Activated T-cell treated with anti-CD3 and anti-CD28 coated beads for 24 hours (primary cell): Measurements from ENCODE around the gene BBS7.

Source experiments
- DNase-seq: peaks from one replicate; pipeline ENCODE4 v3.0.0-alpha.2; 2020; ENCODE audit warnings: low read depth

The BBS7 gene, protein sequence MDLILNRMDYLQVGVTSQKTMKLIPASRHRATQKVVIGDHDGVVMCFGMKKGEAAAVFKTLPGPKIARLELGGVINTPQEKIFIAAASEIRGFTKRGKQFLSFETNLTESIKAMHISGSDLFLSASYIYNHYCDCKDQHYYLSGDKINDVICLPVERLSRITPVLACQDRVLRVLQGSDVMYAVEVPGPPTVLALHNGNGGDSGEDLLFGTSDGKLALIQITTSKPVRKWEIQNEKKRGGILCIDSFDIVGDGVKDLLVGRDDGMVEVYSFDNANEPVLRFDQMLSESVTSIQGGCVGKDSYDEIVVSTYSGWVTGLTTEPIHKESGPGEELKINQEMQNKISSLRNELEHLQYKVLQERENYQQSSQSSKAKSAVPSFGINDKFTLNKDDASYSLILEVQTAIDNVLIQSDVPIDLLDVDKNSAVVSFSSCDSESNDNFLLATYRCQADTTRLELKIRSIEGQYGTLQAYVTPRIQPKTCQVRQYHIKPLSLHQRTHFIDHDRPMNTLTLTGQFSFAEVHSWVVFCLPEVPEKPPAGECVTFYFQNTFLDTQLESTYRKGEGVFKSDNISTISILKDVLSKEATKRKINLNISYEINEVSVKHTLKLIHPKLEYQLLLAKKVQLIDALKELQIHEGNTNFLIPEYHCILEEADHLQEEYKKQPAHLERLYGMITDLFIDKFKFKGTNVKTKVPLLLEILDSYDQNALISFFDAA

DNA sequence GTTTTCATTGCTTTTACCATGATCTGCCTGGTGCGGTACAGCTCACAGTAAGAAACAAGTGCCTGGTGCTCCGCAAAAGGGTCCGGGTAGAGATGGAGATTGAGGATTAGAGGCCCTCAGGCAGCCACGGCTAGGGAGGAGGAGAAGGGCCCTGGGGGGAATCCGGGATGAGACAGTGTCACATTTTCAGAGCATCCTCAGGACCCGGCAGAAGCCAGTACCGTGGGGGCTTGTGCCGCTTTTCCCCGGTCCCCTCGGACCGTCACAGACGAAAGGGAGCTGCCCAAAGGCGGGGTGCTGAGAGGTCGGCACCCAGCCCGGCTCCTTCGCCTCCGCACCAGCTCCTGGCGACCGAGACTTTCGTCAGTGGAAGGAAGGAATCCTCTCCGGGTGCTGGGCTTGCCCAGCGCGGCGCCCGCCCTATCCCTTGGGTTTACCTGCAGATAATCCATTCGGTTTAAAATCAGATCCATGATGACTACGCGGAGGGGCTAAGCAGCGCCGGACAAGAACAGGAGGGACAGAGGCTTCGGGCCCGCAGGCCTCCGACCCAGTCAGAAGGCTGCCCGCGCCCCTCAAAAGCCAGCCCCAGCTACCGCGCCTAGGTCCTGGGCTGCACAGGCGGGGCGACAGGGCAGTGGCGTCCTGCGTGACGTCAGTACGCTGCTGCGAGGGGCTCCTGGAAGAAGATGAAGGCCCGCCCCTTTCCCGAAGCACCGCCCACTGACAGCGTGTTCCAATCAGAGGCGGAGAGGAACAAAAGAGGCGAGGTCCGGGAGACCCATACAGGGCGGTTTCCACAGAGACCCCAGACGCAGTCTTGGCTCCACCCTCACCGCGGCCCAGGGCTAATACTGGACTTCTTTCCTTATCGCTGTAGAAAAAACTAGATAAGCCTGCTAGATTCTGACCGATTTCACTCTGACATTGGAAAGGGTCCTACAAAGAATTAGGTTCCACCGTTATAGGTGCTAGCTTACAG lies at the start of gene BBS7:
Gene BBS7 (minus strand): TSS at position 634 of the 982 bp plus-strand sequence. CDS start 161 bp downstream, at position 473.
- peak; percentile 98 for DNase-seq

DNA sequence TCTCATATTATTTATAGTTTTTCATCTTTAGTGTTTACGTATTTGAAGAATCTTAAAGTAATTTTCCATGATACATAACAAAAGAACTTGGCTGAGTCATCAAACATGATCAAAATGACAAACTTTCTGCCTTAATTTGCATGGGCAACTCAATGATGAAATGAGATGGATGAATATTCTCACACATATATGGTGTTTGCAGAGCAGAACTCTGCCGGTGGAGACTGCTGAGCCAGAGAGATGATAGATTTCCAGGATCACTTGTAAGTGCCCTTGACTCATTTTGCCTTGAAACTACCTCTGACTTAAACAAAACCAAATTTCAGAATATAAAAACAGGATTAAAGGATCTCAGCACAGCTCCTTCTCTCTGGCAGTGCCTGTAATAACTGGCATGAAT lies 43.4 kb upstream of the BBS7 start:
- no peak for DNase-seq

DNA sequence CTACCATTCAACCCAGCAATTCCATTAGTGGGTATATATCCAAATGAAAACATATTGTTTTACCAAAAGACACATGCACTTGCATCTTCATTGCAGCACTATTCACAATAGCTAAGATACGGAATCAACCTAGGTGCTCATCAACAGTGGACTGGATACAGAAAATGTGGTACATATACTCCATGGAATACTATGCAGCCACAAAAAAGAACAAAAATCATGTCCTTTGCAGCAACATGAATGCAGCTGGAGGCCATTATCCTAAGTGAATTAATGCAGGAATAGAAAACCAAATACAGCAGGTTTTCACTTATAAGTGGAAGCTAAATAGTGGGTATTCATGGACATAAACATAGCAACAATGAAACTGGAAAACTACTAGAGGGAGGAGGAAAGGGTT lies 38.1 kb upstream of the BBS7 start:
- DNase-seq: no peak

DNA sequence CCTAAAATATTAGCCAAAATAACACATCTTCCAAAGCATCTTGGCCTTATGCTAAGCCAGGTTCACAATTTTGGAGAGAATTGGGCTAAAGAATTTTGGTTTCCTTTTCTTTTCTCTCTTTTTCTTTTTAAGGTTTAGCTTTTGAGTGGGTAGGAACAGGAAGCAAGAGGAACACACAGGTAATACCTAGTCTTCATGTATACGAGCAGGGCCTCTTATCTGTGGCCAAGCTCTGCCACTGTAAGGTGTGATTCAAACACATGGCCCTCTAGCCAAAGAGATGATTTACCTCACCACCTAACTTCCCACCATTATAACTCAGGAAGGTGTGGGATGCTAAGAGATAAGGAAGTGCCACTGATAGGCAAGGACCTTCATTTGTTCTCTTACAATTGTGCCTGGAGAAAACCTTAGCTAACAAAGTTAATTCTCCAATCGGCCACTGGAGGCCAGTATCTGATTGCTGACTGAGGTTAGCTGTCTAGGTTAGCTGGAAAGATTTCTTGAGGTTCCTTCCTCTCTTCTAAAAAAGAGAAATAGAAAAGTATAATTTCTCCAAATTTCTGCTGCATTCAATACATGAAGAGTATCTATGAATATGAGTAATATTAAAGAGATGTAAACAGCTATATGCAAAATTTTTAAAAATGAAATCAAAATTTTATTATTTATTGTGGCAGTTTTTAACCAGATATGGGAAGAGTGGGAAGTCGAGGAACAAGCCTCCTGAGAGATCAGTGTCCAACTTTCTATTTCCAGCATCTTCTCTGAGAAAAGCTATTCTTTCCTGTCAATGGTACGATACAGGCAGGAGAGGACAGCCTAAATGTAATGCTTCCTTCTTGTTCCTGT lies 30.1 kb upstream of the BBS7 start:
- peak; percentile 38 for DNase-seq

DNA sequence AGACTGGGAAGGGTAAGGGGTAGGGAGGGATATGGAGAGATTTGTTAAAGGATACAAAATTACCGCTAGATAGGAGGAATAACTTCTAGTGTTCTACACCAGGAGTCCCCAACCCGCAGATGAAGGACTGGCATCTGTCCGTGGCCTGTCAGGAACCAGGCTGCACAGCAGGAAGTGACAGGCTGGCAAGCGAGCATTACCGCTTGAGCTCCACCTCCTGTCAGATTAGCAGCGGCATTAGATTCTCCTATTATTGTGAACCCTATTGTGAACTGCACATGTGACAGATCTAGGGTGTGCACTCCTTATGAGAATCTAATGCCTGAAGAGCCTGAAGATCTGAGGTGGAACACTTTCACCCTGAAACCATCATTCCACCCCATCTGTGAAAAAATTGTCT lies 27.9 kb upstream of the BBS7 start:
- no peak for DNase-seq

DNA sequence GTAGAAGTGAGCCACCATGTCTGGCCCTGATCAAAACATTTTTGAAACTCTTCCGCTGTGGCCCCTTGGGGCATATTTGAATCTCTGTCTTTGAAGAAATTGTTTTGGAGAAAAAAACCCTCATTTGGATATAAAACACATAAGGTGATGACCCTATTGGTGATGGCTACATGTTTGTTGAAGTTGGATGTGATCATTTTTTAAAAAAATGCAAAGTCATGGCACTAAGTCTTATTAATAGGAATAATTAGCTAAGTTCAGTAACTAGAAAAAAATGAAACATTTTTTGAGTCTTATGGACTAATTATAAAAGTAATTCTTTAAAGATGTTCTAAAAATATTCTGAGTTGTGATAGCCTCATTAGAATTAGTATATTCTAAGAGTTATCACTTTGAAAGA lies 17.9 kb upstream of the BBS7 start:
- DNase-seq: no peak

DNA sequence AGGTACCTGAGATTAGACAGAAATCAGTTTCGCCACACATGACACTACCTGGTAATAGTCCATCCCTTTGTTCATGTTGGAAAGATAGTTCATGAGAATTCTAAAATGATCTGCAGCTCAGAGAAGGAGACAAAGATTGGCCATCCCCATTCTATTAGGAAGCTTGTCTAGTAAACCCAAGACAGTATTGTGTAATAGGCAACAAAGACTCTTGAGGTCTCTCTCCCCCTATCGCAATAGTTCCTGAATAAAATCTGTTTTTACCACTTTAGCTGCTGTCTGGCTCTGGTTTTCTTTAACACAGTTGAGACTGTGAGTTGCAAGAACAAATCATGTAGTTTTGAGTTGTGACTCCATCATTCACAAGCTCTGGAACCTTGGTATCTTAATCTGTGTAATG lies 14.8 kb upstream of the BBS7 start:
- no peak for DNase-seq

DNA sequence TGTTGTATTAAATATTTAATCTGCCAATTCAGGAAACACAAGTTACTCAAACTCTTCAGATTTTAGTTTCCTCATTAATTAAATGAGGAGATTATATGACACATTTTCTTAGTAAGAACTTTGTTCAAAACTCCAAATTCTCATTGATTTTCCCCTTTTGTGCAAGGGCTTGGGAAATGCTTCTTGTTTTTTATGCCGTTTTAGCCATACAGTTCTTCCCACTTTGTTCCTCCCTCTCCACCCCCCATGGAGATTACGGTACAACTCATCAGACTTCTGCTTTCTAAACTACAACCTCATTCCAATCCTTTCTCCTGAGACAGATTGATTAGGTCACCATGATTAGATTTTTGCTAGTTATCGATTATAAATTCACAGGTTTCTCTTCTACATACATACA lies 10.9 kb upstream of the BBS7 start:
- DNase-seq: no peak

DNA sequence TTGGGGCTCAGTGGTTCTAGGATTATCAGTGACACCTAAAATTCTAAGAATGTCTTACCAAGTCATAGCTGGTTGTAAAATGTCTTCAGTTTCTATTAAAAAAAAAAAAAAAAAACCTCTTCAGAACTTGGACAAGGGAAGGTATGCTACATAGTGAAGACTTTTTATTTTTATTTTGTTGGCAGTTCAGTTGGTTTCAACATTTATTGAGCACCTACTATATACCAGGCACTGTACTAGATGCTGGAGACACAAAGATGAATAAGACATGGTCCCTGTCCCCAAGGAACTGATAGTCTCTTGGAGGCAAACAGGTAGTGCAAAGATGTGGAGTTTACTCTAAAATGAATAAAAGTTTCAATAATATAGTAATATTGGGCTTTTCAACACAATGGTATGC lies 8.9 kb upstream of the BBS7 start:
- DNase-seq: no peak

DNA sequence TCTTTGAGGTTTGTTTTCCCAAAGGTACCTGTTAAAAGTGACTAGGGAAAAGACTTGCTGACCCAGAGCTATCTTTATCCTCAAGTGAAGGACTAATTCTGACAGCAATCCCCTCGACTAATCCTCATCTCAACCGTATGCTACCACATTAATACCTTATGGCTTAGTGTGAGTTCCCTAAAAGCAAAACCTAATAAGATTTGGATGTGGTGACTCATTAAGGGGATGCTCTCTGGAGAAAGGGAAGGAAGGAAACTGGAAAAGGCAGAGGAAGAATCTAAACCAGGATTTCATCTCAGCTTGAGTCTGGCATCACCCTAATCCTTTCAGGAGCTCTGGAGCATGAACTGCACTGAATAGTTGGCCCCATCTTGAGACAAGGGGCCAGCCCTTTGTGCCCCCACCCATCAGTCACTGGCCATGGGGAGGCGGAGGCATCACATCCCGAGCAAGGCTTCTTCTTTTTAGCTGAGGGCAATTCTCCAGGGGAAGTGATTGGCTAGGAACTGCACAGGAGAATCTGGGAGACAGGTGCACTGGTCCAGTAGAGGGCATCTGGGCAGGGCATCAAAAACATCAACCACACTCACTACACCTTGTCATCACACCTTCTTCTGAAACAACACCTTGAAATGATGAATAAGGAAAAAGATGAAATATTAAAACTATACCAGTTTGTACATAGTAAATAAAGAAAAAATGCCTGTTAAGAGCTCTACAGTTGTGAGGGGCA lies 6.9 kb upstream of the BBS7 start:
- no peak for DNase-seq

DNA sequence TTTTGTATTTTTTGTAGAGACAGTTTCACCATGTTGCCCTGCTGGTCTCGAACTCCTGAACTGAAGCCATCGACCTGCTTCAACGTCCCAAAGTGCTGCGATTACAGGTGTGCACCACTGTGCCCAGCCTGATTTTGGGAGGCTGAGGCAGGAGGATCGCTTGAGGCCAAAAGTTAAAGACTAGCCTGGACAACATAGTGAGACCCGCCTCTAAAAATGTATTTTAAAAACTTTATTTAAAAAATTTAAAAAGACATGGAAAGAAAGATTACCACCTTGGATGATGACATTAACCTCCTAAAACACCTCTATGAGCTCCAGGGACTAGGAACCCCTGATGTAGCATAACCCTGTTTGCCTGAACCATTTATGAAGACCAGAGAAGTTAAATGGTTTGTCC lies 5.8 kb upstream of the BBS7 start:
- no peak for DNase-seq

DNA sequence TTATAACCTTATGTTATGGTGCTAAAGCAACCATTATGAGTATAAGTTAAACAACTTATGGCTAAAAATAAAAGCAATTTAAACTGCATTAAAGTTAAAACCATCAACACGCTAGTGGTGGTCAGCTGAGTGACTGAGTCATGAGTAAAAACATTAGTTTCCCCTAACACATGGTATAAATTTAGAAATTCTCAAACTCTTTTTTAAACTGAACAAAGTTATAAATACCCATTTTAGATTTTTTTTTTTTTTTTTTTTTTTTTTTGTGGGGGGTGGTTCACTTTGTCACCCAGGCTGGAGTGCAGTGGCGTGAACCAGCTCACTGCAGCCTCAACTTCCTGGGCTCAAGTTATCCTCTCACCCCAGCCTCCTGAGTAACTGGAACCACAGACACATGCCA lies 5.4 kb upstream of the BBS7 start:
- no peak for DNase-seq

DNA sequence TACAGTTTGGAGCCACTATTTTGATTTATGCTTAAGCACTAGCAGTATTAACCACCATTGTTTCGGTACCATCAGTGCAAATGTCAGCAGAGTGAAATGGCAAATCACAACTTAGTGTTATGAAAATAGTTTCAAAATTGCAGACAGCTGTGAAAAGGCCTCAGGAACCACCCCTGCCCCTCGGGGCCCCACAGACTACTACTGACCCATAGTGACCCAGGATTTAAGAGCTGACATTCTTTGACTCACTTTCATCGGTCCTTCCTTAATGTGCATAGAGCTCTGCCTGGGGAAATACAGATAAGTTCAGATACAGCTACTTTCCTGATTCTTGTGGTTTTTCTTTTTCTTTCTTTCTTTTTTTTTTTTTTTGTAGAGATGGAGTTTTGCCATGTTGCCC lies 3.3 kb upstream of the BBS7 start:
- DNase-seq: no peak

DNA sequence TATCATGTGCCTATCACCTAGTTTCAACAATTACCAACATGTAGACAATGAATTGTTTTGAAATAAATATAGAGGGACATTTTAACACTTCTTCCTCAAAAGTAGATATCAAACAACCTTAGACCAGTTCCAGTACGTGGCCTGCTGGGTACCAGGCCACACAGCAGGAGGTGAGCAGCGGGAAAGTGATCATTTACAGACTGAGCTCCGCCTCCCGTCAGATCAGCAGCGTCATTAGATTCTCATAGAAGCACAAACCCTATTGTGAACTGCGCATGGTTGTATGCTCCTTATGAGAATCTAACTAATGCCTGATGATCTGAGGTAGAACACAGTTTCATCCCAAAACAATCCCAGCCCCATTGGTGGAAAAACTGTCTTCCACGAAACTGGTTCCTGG lies 6.5 kb downstream of the BBS7 start:
- DNase-seq: no peak

DNA sequence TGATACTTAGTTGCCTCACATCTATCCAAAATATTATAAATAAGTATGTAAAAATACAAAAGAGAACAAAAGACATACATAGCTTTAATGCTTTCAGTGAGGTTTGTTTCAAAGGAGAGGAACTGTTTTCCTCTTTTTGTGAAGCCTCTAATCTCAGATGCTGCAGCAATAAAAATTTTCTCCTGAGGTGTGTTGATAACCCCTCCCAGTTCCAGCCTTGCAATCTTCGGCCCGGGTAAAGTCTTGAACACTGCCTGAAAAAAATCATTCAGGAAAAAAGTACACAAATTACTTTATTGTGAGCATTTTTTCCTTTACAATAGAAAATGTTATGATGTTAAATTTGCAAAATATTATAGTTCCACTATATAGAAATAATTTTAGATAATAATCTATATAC lies 8.8 kb downstream of the BBS7 start:
- DNase-seq: no peak

DNA sequence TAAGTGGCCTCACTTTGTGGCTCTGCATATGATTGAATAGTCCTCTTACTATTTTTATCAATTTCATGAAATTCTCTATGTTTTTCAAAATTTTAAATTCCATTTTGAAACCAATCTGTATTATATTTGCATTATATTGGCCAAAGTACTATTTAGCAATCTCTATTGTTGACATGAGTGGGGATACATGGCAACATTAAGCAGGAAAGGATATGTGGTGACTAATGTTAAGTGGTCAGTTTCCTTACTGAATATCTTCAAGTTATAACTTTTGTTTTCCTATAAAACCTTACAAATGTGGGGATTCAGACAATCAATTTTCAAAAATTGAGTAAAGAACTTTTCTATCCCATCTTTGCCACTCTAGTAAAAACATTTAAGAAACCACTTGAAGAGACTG lies 10.2 kb downstream of the BBS7 start:
- DNase-seq: no peak

DNA sequence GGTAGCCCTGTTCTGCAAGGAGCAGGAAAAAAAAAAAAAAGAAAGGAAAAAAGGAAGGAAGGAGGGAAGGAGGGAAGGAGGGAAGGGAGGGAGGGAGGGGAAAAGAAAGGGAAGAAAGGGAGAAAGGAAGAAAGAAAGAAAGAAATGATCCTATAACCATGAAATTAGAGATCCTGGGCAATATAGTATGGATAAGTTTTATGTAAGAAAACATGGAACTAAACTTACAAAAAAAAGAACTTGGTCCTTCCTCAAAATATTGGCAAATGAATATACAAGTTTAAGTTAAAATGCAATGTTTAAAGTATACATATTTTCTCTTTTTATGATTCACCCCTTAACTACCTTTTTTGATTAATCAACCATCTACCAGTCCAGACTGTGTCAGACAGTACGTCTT lies 18.9 kb downstream of the BBS7 start:
- no peak for DNase-seq

DNA sequence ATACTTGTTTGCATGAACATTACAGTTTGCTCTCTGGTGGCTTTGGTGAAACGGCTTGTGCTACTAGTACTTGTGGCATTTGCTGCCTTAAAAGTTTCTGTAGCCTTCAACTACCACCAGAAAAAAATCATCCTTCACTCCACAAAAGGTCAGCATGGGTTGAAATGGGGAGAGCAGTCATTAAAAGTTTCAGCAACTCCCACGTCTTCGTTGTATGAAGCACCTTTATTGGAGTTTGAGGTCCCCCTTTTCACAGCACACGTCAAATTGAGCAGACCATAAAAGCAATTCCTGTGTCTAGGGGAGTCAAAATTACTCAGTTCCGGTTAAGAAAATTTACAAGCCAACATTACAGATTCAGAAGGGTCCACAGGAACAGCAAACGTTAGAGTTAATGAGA lies 23.6 kb downstream of the BBS7 start:
- no peak for DNase-seq

DNA sequence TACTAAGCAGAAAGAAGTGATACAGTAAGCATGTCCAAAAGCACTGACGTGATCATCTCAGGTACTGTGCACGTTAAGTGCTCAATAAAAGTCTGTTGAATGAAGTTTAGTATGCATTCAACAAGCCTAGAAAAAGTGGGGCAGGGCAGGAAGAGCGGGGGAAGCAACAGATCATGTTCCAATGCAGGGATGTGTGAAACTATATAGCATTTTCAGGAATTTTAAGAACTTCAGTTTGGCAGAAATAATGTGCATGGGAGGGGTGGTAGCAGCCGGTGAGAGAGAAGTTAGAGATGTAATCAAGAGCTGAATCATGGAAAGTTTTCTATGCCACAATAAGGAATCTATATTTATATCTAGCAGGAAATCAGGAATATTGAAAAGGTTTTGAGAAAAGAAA lies 27.4 kb downstream of the BBS7 start:
- no peak for DNase-seq

DNA sequence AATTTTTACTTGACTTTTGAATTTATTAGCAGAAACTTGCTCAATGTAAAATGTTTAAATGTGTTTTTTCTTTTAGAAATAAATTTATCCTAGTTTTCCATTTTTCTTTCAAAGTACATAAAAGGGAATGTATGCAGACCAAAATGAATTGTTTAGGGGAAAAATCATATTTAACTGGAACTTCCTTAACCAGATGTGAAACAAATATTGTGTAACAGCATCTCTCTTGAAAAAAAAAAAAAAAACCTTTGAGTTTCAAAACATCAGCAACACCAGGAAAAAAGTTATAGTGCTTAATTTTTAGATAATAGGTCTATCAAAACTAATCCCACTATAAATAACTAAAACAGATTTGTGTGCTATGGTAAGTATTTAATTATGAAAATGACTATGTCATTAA lies 32.1 kb downstream of the BBS7 start:
- DNase-seq: no peak

DNA sequence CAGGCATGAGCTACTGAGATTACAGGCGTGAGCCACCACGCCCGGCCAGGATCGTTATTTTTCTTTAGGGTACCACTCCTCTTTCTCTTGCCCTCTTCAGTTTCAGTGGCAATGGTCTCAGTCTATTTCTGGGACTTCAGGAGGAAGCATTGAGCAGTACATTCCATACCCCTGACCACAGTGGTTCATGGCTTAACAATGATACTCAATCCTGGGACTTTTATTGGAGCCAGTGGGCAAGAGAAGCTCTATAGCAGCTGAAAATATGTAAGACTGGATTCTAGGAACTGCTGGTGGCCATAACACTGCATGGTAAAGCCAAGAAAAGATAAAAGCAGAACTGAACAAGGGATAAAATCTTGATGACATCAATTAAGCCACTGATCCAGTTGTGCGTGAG lies 40.8 kb downstream of the BBS7 start:
- no peak for DNase-seq
